ENCODE results near the gene FILIP1. TPM values are rescaled to one million over a fixed set of nuclear protein-coding genes. Genes with fewer than 3 reads are reported as not detected.

Gene FILIP1
- total and polyA plus RNA-seq, 9 donors, result 1.1 to 7.1 (median 2.7) TPM

GRCh38 chr6:75503291-75503690 is 9.7 kb upstream of the FILIP1 start:
- no peak for DNase-seq
- TF ChIP-seq EP300 (IDR thresholded peaks at IDR 0.05) (no peak), CTCF (IDR thresholded peaks at IDR 0.05) (no peak), POLR2A (IDR thresholded peaks at IDR 0.05) (no peak)
- H3K4me3 ChIP-seq, result no peak overlapping the region
- no peaks in the 10 kb centered on the region for H3K4me1 ChIP-seq (ENCODE audit: insufficient read depth)
- intact Hi-C loops (cut with DNase I), result no loop called here
- no peaks in the 10 kb centered on the region for H3K36me3 ChIP-seq
- 82 to 86% (median 84%) methylated on average over 2 of the region's 2 CpGs for WGBS, 3 donors
- H3K9me3 ChIP-seq, result no peaks in the 10 kb centered on the region
- H3K27ac ChIP-seq, result no peak overlapping the region
- H3K27me3 ChIP-seq, result no peaks in the 10 kb centered on the region

- Histone ChIP-seq H3K36me3 (no peaks in the 10 kb centered on the region), H3K9me3 (no peaks in the 10 kb centered on the region), H3K27ac (no peak overlapping the region), H3K4me1 (ENCODE audit: insufficient read depth) (no peaks in the 10 kb centered on the region), H3K27me3 (no peaks in the 10 kb centered on the region), H3K4me3 (no peak overlapping the region)
- DNase-seq, result no peak
- intact Hi-C loops (cut with DNase I), result no loop called here
- 79 to 82% (median 80%) methylated on average over 3 of the region's 3 CpGs for WGBS, 3 donors
- TF ChIP-seq EP300 (IDR thresholded peaks at IDR 0.05), result no peak
- no peak for TF ChIP-seq CTCF (IDR thresholded peaks at IDR 0.05)
- no peak for TF ChIP-seq POLR2A (IDR thresholded peaks at IDR 0.05)
Observed at GRCh38 chr6:75502884-75503283, 9.3 kb upstream of the FILIP1 start.

GRCh38 chr6:75501756-75502155 is 8.2 kb upstream of the FILIP1 start:
- H3K36me3 ChIP-seq, result no peaks in the 10 kb centered on the region
- no peak for TF ChIP-seq POLR2A (IDR thresholded peaks at IDR 0.05)
- no peak for TF ChIP-seq CTCF (IDR thresholded peaks at IDR 0.05)
- TF ChIP-seq EP300 (IDR thresholded peaks at IDR 0.05), result no peak
- WGBS, 3 donors, result 68 to 75% (median 69%) methylated on average over 4 of the region's 4 CpGs
- H3K27me3 ChIP-seq, result no peaks in the 10 kb centered on the region
- no peak for DNase-seq
- no peak overlapping the region for H3K27ac ChIP-seq
- H3K9me3 ChIP-seq, result no peaks in the 10 kb centered on the region
- no peaks in the 10 kb centered on the region for H3K4me1 ChIP-seq (ENCODE audit: insufficient read depth)
- intact Hi-C loops (cut with DNase I), result no loop called here
- no peak overlapping the region for H3K4me3 ChIP-seq

GRCh38 chr6:75499640-75500039 is 6.0 kb upstream of the FILIP1 start:
- H3K4me1 ChIP-seq (ENCODE audit: insufficient read depth), result no peaks in the 10 kb centered on the region
- H3K27ac ChIP-seq, result no peak overlapping the region
- TF ChIP-seq POLR2A (IDR thresholded peaks at IDR 0.05) (no peak), EP300 (IDR thresholded peaks at IDR 0.05) (no peak), CTCF (IDR thresholded peaks at IDR 0.05) (no peak)
- H3K27me3 ChIP-seq, result no peaks in the 10 kb centered on the region
- 83 to 90% (median 85%) methylated on average over 4 of the region's 4 CpGs for WGBS, 3 donors
- no peak for DNase-seq
- intact Hi-C loops (cut with DNase I), result no loop called here
- H3K4me3 ChIP-seq, result no peak overlapping the region
- no peaks in the 10 kb centered on the region for H3K36me3 ChIP-seq
- no peaks in the 10 kb centered on the region for H3K9me3 ChIP-seq

- Histone ChIP-seq H3K9me3 (no peaks in the 10 kb centered on the region), H3K36me3 (no peaks in the 10 kb centered on the region), H3K27ac (no peak overlapping the region), H3K4me1 (ENCODE audit: insufficient read depth) (no peaks in the 10 kb centered on the region), H3K27me3 (no peaks in the 10 kb centered on the region), H3K4me3 (no peak overlapping the region)
- DNase-seq, result no peak
- intact Hi-C loops (cut with DNase I), result no loop called here
- 75 to 89% (median 79%) methylated on average over 1 of the region's 1 CpG for WGBS, 3 donors
- TF ChIP-seq CTCF (IDR thresholded peaks at IDR 0.05), result no peak
- no peak for TF ChIP-seq EP300 (IDR thresholded peaks at IDR 0.05)
- TF ChIP-seq POLR2A (IDR thresholded peaks at IDR 0.05), result no peak
Observed at GRCh38 chr6:75498862-75499261, 5.3 kb upstream of the FILIP1 start.

Data from ovary (tissue), 9 donors.